ENCODE results near the gene DCP2. TPM values are rescaled to one million over a fixed set of nuclear protein-coding genes. Genes with fewer than 3 reads are reported as not detected.
A peak's percentile ranks its signal among the peaks of the same experiment; 100 is the strongest.

DCP2 gene
- total and polyA plus RNA-seq, 2 donors (not counting 1 experiment from before 2014, with no cell fraction given), result 7.9 to 19.5 TPM

DNA sequence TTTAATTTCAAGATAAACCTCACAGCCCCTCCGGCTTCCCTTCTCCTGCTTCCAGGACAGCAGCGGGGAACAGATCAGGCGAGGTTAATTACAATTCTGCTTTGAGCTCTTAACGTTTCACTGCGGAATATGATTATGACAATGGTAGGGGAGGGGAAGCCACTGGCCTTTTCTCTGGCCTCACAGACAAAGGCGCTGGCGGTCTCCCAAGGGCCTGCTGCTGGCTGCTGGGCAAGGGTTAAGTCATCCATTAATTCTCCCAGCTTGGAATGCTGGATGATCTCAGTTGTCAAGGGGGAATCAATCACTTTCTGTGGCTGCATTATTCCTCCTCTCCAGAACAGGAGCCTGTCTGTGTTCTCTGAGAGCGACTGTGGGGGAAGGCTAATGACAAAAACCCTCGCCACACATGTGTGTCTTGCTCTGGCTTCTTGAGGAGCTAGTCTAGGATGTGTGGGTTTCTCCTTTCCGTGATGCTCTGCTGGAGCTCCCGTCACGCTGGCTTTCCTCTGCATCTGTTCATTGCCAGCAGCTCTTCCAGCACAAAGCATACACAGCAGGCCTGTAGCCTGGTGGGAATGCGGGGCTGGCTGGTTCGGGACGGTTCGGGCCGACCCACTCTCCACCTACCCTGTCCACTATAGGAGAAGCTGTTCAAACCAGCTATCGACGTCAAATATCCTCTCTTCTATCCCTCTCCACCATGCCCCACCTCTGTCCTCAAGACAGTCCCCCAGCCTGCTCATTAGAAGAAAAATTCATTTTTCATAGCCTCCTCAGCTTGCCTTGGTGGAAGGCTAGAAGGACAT is 82.8 kb downstream of the DCP2 start:
- H3K4me3 ChIP-seq (replicated peaks in 1 of 4; ENCODE audit: control extremely low read depth in 1 of 4, insufficient read depth in 1 of 4, low read depth in 3 of 4, low read length in 4 of 4), result no peak overlapping the region
- no peak overlapping the region for H3K27ac ChIP-seq (ENCODE audit: insufficient read depth, low read length)
- H2AFZ ChIP-seq (ENCODE audit: low read length), result no peak overlapping the region
- no peak overlapping the region for H3K4me2 ChIP-seq (ENCODE audit: extremely low read depth, insufficient read depth, low read length)
- no peaks in the 10 kb centered on the region for H3K27me3 ChIP-seq (ENCODE audit: control insufficient read depth, insufficient read depth, low read length)
- peak; percentile 68 to 96 for DNase-seq (ENCODE audit: low read depth in 2 of 2)
- H3K36me3 ChIP-seq (ENCODE audit: control insufficient read depth, insufficient read depth, low read length), result no peaks in the 10 kb centered on the region
- TF ChIP-seq, protein P1, sequence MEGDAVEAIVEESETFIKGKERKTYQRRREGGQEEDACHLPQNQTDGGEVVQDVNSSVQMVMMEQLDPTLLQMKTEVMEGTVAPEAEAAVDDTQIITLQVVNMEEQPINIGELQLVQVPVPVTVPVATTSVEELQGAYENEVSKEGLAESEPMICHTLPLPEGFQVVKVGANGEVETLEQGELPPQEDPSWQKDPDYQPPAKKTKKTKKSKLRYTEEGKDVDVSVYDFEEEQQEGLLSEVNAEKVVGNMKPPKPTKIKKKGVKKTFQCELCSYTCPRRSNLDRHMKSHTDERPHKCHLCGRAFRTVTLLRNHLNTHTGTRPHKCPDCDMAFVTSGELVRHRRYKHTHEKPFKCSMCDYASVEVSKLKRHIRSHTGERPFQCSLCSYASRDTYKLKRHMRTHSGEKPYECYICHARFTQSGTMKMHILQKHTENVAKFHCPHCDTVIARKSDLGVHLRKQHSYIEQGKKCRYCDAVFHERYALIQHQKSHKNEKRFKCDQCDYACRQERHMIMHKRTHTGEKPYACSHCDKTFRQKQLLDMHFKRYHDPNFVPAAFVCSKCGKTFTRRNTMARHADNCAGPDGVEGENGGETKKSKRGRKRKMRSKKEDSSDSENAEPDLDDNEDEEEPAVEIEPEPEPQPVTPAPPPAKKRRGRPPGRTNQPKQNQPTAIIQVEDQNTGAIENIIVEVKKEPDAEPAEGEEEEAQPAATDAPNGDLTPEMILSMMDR (conservative IDR thresholded peaks at IDR 0.05 in 1 of 2, IDR thresholded peaks at IDR 0.05 in 1 of 2; ENCODE audit: low read depth in 1 of 2, low read length in 2 of 2), result no peak
- TF ChIP-seq EZH2 (IDR thresholded peaks at IDR 0.05; ENCODE audit: low read length, missing control alignments), result no peak
- H3K9me3 ChIP-seq (ENCODE audit: control insufficient read depth, insufficient read depth, low read depth, low read length), result no peaks in the 10 kb centered on the region
- H4K20me1 ChIP-seq (ENCODE audit: control insufficient read depth, extremely low read depth, insufficient read depth, low read length), result no peaks in the 10 kb centered on the region
- H3K4me1 ChIP-seq (ENCODE audit: control insufficient read depth, extremely low read depth, insufficient read depth, low read length), result peaks cover 5% of the 10 kb centered on the region
- H3K79me2 ChIP-seq (ENCODE audit: control insufficient read depth, insufficient read depth, low read length), result no peaks in the 10 kb centered on the region
- H3K9ac ChIP-seq (ENCODE audit: insufficient read depth, low read length), result no peak overlapping the region

DNA sequence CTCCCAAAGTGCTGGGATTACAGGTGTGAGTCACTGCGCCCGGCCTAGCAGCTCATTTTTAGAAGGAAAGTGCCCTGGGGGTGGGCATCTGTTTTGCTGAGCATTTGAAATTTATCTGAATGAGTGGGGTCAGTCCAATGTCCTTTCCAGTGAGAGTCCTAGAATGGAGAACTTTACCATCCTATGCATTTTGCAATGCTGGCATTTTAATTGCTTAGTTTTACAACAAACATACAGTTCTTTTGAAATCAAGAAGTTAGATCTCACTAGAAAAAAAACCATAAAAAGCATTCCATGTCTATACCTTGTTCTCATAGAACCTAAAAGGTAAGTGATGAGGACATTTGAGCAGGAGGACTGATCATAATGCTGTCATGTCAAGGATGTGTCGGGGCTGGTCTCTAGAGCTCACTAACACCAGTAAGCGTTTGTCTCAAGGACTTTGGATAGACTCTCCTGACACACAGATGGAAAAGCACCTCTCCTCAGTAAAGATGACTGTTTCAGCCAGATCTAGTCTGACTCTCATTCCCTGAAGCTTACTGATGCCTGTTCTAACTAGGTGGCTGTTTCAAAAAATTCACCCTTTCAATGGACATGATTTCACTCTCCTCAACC is 83.9 kb downstream of the DCP2 start:
- Histone ChIP-seq H4K20me1 (ENCODE audit: control insufficient read depth, extremely low read depth, insufficient read depth, low read length) (no peaks in the 10 kb centered on the region), H3K79me2 (ENCODE audit: control insufficient read depth, insufficient read depth, low read length) (no peaks in the 10 kb centered on the region), H3K4me1 (ENCODE audit: control insufficient read depth, extremely low read depth, insufficient read depth, low read length) (peaks cover 5% of the 10 kb centered on the region), H3K4me2 (ENCODE audit: extremely low read depth, insufficient read depth, low read length) (no peak overlapping the region), H3K27me3 (ENCODE audit: control insufficient read depth, insufficient read depth, low read length) (no peaks in the 10 kb centered on the region), H3K9ac (ENCODE audit: insufficient read depth, low read length) (no peak overlapping the region), H2AFZ (ENCODE audit: low read length) (no peak overlapping the region), H3K27ac (ENCODE audit: insufficient read depth, low read length) (no peak overlapping the region), H3K9me3 (ENCODE audit: control insufficient read depth, insufficient read depth, low read depth, low read length) (no peaks in the 10 kb centered on the region), H3K36me3 (ENCODE audit: control insufficient read depth, insufficient read depth, low read length) (no peaks in the 10 kb centered on the region), H3K4me3 (replicated peaks in 1 of 4; ENCODE audit: control extremely low read depth in 1 of 4, insufficient read depth in 1 of 4, low read depth in 3 of 4, low read length in 4 of 4) (no peak overlapping the region)
- no peak for DNase-seq (ENCODE audit: low read depth in 2 of 2)
- TF ChIP-seq, protein P1 (conservative IDR thresholded peaks at IDR 0.05 in 1 of 2, IDR thresholded peaks at IDR 0.05 in 1 of 2; ENCODE audit: low read depth in 1 of 2, low read length in 2 of 2), result no peak
- no peak for TF ChIP-seq EZH2 (IDR thresholded peaks at IDR 0.05; ENCODE audit: low read length, missing control alignments)

DNA sequence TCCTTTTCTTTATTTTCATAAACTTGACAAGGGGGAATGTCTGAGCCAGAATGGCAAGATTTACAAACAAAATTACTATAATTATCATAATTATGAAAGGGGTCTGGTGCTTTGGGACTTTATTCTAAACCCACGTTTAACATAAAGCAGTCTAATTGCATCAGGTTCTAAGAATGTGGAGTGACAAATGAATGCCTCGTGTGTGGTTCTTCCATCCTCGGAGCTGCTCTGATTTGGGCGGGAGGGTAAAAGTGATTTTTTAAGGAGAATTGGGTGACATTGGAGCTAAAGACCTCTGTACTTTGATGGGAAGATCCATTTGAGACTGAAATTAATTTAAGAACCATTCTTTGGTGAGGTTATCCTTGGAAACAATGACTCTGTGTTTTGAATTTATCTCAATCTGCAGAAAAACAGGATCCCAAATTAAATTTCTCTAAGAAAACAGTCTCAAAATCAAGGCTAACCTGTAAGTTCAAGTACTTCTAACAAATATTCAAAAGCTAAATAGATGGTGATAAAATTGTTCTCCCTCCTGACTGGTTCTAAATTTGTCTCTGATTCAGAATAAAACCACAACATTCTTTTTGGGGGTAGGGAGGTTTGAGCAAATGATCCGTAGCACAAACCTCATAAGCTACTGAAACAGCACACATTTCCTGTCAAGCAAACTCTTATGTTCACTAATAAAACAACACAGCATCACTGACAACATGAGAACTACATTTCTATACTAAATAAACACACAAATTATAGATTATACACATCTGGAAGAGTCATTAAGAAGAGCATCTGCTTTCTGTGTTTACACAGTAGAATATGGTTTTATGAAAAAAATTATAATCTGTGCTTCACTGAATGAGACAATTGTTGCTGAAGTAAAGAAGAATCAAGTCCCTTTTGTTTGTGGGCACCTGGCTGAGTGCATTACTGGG is 85.5 kb downstream of the DCP2 start:
- H3K9ac ChIP-seq (ENCODE audit: insufficient read depth, low read length), result no peak overlapping the region
- no peak for TF ChIP-seq EZH2 (IDR thresholded peaks at IDR 0.05; ENCODE audit: low read length, missing control alignments)
- TF ChIP-seq, protein P1 (conservative IDR thresholded peaks at IDR 0.05 in 1 of 2, IDR thresholded peaks at IDR 0.05 in 1 of 2; ENCODE audit: low read depth in 1 of 2, low read length in 2 of 2), result no peak
- DNase-seq (ENCODE audit: low read depth in 2 of 2), result peak; percentile 64 to 92
- no peak overlapping the region for H3K27ac ChIP-seq (ENCODE audit: insufficient read depth, low read length)
- no peak overlapping the region for H2AFZ ChIP-seq (ENCODE audit: low read length)
- H4K20me1 ChIP-seq (ENCODE audit: control insufficient read depth, extremely low read depth, insufficient read depth, low read length), result no peaks in the 10 kb centered on the region
- no peak overlapping the region for H3K4me2 ChIP-seq (ENCODE audit: extremely low read depth, insufficient read depth, low read length)
- H3K9me3 ChIP-seq (ENCODE audit: control insufficient read depth, insufficient read depth, low read depth, low read length), result no peaks in the 10 kb centered on the region
- H3K27me3 ChIP-seq (ENCODE audit: control insufficient read depth, insufficient read depth, low read length), result no peaks in the 10 kb centered on the region
- no peak overlapping the region for H3K4me3 ChIP-seq (replicated peaks in 1 of 4; ENCODE audit: control extremely low read depth in 1 of 4, insufficient read depth in 1 of 4, low read depth in 3 of 4, low read length in 4 of 4)
- H3K36me3 ChIP-seq (ENCODE audit: control insufficient read depth, insufficient read depth, low read length), result no peaks in the 10 kb centered on the region
- peaks cover 5% of the 10 kb centered on the region for H3K4me1 ChIP-seq (ENCODE audit: control insufficient read depth, extremely low read depth, insufficient read depth, low read length)
- no peaks in the 10 kb centered on the region for H3K79me2 ChIP-seq (ENCODE audit: control insufficient read depth, insufficient read depth, low read length)

All from fibroblast of lung (primary cell).